Right kidney (tissue), 1 donor: ENCODE data around the gene WDR54.
"Not testable (repeated sequence)": the region's sequence is repeated elsewhere in the genome, so short reads cannot be mapped to it uniquely, and the experiment has no call there.

Source experiments
- DNase-seq: peaks from one replicate; pipeline ENCODE4 v3.0.0-alpha.2; 2016

WDR54 gene

DNA sequence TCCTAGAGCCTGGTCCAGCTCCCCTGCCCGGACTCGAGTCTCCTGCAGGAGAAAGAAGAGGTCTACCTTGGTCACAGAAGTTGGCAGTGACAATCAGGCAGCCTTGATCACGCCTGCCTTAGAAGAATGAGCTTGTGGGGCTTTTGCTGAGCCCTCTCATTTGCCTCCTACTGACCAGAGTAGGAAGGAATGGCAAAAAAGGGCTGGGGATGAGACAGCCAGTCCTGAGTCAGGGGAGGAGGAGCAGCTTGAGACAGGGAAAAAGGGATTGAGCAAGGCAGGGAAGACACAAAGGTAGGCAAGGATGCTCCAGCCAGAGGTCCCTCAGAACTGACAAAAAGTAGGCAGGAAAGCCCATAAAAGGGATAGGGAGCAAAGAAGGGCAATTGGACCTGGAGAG, 6.0 kb downstream of the WDR54 start:
- no peak for DNase-seq

DNA sequence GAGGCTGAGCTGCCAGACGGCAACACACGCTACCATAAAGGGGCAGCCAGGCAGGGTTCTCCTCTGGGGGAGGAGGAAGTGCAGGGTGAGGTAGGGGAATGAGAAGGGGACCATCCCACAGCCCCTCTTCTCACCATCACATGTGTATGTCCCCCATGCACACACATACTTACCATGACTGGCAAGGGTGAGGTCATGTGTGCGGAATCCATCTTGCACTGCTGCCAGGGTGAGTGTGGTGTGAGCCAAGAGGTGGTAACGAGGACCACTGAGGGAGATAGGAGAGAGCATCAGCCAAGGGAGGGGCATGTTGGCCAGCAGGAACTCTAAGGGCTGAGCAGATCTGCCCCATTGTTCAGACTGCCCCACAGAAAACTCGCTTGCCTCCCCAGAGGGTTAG, 7.1 kb downstream of the WDR54 start:
- no peak for DNase-seq

DNA sequence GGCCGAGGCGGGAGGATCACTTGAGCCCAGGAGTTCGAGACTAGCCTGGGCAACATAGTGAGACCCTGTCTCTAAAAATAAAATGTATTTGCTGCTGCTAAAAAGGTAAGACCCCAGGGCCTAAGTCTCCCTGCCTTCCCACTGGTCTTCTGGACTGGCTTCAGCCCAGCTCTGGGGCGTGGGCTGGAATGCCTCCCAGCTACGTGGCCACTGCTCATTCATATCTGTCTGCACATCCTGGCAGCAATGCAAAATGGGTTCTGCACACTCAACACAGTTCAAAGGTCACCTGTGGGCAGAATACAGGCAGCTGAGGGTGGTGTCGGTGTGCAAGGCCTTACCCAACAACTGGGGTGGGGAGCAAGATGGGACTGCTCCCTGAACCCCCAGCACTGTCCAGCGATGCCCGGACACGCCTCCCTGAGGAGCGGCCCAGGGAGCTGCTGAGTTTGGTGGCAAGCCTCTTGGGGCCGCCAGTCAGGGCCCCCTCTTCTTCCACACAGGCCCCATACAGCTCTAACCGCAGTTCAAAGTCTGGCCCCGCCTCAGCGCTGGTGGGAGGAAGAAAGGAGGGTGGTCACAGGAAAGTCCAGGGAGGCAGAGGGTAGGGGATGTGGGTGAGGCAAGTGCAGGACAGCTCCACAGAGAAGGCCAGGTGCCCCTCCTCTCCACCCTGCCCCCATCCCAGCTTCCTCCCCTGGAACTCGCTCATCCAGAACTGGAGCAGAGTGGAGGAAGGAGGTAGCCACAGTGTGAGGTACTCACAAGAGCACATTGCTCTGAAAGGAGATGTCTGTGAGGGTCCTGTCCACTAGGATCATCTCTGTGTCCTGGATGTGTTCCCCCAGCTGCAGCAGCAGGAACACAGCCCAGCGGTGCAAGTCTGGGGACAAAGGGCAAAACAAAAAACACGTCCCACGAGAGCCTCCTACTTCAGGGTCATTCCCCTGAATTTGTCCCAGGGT, 8.2 kb downstream of the WDR54 start:
- DNase-seq = no peak

DNA sequence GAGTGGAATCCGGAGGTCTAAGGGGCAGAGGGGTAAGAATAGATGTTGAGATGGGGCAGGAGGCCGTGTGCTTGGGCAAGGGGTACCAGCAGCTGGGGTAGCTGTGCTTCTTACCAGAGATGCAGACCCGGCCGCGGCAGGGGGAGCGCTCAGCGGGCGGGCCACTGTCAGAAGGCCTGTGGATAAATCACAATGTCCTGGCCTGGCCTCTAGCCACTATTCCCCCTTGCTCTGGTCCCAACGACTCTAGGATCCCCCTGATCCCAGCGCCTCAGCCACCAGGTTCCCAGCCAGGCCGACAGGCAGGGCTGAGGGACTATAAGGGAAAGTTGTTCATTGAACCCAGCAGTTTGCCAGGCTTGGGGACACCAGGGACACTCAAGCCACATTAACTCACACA, 9.0 kb downstream of the WDR54 start:
- DNase-seq = no peak

DNA sequence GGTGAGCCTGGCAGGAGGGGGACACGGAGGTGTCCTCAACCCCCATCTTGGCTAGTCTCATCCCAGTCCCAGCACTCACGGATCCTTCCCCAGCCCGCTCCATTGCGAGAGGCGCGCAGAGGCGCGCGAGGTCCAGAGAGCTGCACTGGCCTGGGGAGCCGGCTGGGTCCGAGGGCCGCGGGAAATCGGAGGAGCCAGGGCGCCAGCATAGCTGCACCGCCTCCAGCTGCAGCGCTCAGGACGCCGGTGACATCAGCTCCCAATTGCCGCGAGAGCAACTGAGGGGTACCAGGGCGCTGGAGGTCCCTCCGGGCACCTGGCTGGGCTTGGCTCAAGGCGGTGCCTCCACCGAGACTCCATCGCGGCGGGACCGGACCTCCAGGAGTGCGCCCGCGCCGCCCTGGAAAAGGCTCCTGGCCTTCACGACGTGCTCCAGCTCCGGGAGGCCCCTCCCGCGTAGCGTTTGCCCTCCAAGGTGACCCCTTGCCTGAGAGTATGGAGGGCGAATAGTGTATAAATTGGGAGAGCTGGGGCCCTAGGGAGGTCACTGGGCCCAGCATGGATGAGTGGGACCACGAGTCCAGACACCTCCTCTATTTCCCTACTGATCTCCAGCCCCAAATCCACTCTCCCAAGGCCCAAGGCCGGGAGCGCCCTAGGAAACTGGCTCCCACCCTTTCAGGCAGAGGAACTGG, 14.7 kb downstream of the WDR54 start:
- no peak for DNase-seq

DNA sequence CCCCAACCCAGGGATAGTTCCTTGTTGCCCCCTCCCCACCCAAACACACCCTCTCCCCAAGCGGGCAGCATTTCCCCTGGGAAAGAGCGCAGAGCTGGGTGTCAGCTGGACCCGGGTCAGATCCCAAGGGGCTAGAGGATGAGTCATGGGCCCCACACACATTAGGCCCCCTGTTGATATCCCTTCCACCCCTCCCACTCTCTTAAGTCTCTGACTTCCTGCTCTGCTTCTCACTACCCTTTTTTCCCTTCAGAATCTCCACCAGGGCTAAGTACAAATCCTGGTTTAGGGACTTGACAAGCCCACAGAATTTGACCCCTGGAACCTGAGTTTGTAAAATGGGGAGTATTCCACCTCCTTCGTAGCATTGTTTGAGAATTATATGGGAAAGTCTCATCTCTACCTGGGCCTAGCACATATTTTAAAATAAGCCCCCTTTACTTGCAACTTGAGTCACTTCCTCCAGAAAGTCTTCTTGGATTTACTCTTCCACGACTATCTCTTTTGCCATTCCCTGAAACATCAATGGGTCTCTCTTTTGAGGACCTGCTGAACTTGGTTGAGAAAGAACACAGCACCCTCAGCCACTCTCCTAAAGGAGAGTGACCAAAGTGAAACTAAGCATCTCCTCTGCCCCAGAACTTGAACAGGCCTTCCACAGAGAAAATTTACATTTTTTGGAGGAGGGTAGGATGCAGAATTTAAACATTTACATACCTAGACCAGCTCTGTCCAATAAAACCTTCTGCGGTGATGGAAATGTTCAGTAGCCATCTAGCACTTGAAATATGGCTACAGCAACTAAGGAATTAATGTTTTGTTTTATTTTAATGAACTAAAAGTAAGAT, 15.5 kb downstream of the WDR54 start:
- DNase-seq = no peak

DNA sequence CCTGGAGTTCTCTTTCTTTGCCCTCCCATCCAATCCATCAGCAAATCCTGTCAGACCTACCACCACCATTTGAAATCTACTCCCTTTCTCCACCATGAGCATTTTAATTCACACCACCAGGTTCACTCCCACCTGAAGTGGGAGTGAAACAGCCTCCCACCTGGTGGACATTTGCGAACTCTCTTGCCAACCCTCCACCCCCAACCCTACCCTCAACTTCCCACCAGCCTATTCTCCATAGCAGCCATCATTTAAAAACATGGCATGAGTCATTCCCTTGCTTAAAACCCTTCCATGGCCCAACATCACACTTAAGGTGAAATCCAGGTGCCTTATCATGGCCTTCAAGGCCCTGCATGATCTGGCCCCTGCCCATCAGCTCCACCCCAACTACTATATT, 16.7 kb downstream of the WDR54 start:
- DNase-seq = no peak

DNA sequence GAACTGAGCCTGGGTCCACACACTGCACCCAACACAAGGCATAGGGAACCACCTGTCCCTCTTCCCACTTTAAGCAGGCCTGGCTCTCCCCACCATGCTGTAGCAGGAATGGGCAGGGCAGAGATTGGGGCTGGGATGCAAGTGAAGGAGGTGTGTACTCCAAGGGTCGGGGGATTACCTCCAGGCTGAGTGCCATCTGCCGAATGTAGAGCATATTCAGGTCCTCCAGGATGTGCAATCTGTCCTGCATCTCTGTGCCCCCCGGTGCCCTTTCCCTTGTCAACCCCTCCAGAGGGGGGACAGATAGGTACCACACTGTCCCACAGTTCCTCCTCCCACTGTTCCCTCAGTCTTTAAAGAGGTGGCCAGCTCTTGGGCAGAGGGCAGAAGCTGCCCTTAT, 17.8 kb downstream of the WDR54 start:
- DNase-seq = no peak

DNA sequence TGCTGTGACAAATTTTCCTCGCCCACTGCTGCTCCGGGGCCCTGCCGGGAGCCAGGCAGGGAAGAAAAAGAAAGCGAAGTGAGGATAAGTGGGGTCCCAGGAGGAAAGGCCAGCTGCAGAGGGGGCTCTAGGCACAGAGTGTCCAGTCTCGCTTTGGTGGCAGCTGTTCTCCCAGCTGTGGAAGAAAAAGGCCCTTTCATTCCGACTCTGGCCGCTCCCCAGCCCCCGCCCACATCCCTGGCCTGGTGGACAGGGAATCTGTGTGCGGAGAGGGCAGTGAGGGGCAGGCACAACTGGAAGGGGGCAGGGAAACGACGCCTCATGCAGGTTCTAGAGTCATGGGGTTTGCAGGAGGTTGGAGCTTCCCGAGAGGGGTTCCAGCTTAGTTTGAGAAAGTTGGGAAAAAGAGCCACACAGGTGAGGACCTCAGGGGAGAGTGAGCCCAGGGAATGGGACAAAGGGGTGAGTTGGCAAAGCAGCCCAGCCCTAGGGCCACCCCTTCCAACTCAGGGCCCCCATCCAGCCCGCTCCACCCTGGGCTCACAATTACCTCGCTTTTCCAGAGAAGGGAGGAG, 18.4 kb downstream of the WDR54 start:
- DNase-seq = peak; percentile 44

DNA sequence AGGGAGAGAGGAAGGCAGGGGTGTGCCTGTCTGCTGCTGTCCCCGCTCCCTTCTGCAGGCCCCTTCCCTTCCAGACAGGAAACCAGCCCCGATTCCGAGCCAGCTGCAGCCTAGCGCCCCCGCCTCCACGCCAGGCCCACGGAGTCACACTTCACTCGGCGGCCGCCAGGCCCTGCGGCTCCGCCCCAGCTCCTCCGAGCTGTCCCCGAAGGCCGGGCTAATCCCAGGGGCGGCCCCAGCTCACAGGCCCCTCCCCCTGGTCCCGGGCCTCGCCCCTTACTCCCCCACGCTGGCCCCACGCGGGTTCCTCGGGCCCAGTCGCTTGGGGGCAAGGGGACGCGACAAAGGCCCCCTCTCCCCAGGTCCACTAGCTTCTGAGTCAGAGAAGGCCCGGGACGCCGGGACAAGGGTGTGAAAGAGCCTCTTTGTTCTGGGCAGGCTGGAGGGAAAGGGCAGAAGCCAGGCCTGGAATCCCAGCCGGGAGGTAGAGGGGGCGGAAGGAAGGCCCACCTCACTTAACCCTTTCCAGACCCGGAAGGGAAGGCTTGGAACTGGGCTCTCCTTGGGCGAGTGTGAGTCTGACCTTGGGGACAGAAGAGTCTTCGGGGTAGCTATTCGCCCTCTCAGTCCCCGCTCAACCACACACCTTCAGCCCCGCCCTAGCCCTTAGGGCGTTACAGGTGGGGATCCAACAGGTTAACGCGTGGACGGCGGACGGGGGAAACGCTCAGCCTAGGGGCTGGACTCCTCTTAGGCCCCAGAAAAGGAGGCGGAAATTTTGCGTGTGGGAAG, 19.0 kb downstream of the WDR54 start:
- peak; percentile 97 for DNase-seq

DNA sequence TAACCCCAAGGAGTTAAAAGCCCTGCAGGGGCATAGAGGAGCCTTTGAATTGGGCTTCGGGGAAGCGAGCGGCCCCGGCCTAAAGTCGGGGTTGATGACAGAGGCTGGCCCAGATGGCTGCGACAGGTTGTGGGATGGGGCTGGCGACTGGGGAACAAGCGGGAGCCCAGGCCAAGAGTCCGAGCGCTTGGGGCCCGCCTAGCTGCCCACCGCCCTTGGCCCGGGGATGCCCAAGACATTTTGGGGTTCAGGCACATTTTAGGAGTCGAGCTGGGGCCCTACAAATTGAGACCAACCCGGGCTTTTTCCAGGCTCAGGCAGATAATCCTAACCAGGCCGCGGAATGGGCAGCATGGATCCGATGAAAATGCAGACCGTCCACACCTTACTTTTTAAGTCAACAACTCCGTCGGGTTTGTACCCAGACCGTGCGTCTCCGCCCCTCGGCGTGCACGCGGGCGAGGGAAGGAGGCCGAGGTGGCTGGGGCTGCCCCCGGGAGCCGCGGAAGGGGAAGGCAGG, 19.7 kb downstream of the WDR54 start:
- no peak for DNase-seq

DNA sequence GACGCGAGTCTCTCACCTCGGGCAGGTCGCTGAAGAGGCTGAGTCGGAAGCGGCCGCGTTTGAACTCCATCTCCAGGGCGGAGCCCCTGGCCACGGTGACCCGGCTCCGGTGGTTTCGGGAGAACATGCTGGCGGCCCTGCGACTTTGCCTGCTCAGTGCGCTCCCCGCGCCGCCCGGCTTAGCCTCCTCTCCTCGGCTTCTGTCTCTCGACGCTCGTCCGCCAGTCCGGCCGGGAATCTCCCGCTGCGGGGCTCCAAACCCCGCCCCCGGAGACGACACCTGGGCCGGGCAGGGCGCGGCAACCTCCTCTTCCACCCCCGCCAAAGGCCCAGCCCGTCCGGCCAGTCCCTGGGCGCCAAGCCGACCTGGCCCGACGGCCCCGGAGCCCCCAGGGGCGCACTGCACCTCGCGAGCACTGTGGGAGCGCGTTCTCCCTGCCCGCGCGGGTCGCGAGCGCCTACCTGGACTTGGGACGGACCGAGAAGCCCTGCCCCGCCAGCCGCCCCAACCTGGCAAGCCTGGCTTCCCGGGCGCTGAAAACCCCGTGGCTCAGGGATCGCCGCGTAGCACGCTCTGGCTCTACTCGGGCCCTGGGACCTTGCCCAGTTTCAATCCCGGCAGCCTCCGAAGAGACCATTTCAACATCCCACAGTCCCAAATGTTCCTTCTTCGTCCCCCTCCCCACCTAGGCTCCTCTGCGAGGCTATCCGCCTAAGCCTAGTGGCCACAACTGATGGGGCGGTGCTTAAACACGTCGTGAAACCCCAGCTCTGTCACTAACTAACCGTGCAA, 20.4 kb downstream of the WDR54 start, which contains the start of gene RTKN:
Gene RTKN, minus strand, starts transcription at position 248 of the 793 bp plus-strand sequence. Its CDS starts 121 bp downstream, at position 127.
- peak; percentile 85 for DNase-seq

DNA sequence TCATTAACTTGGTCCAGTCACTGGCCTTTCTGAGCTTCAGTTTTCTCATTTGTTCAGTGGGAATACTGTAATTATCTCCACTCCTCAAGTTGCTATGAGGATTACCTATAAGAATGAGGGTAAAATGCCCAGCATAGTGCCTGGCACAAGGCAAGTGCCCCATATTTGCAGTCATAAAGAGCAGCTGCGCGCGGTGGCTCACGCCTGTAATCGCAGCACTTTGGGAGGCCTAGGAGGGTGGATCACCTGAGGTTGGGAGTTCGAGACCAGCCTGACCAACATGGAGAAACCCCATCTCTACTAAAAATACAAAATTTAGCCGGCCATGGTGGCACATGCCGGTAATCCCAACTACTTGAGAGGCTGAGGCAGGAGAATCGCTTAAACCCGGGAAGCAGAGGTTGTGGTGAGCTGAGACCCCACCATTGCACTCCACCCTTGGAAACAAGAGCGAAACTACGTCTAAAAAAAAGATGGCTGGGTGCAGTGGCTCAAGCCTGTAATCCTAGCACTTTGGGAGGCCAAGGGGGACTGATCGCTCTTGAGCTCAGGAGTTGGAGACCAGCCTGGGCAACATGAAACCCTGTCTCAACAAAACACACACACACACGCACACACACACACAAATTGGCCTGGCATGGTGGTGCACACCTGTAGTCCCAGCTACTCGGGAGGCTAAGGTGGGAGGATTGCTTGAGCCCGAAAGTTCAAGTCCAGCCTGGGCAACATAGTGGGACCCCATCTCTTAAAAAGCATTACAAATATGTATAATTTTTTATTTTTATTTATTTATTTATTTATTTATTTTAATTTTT, 21.2 kb downstream of the WDR54 start:
- DNase-seq = not testable (repeated sequence)

DNA sequence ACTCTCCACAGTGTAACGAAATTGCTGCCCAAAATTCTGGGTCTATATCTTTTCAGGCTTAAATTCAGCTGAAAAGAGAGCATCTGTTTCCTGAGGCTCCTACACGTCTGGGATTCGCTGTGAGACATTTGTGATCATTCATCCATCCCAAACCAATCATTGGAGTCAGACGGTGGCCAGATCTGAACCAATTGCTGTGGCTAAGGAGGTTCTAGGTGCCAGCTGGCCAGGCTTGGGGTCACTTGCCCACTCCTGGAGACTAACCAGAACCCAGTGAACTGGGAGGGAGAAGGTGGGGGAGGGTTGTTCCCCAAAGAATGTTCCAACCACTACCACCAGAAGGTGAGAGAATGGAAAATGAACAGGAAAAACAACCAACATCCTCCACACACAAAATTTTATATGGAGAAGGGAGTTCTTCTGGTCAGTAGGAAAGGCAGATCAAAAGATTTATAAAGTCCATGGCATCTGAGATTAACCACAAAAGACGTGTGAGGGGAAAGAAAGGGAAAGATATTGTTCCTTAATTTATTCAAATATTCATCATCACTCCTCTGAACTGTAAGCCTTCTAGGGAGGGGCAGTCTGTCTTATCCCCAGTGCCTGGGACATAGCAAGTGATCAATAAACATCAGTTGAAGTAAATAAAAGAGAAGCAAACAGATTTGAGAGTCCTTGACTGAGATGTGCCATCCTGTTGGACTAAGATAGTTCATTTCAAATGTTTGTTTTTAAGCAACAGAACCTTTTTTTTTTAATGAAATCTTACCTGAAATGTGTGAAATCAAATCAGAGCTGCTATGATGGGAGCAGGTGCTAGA, 23.2 kb downstream of the WDR54 start:
- no peak for DNase-seq

DNA sequence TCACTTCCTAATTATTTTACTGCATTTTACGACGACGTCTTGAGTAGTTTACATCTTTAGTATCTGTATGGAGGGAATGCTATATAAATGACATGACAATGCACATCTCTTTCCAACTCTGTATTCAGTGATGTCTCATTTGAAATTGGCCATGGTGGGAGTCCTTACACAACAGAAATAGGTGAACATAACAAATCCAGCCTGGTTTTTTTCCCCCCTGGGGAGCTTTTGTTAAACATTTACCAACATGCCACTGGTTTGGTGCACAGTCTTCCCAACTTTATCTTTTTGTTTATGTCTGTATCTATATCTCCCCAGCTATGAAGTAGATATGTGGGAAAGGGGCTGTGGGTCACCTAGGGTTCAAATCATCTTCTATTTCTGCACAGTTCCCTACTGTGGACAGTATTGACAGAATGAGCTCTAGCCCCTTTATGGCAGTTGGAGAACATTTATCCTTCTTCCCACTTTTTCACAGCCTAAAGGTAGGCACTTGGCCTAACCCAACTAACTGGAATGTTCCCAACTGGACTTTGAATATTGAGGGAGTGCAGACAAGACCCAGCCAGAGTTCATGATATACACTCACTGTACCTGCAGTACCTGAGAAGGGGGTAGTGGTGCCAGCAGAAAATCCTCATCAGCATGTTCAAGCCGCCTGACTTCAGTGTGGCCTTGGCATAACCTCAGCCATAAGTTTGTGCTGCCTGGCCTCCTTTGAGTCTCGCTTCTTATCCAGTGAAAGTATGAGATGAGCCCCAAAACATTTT, 25.9 kb downstream of the WDR54 start:
- DNase-seq = no peak

DNA sequence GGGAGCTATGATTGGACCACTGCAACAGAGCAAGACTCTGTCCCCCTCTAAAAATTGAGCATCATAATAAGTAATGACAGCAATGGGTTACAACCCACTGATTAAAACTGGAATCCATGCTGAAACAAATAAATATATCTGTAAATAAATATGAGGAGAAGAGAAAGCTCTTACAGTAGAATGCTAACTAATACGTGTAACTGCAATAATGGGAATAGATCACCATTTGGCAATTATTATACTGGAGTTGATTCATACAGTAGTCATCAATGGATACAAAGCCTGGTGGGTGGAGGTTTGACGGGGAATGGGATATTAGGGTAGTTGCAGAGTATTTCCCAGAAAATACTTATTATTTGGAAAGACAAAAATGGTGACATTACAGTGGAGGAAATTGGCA, 27.2 kb downstream of the WDR54 start:
- DNase-seq = no peak

DNA sequence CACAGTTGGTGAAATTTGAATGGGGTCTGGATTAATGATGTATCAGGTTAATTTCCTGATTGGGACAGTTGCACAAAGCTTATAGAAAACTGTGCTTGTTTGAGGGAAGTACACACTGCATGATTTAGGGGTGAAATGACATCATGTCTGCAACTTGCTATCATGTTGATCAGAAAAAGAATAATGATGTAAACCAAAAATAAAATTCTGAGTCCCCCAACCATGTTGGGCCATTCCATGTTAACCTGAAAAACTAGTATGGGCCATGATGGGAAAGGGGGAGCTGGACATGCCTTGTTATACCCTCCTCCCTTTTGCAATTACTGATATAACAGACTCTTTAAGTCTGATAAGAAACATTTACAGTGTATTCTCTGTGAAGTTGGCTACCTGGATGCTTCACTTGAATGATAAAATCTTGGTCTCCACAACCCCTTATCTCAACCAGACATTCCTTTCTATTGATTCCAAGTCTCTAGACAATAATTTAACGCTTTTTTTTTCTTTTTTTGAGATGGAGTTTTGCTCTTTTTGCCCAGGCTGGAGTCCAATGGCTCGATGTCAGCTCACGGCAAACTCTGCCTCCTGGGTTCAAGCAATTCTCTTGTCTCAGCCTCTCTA, 29.1 kb downstream of the WDR54 start:
- DNase-seq = no peak
